Osteocyte (in vitro differentiated cells): Measurements from ENCODE around the gene STAT4. TPM values are rescaled to one million over a fixed set of nuclear protein-coding genes. Genes with fewer than 3 reads are reported as not detected.

Source experiments
- DNase-seq: peaks from one replicate; pipeline ENCODE4 v3.0.0; 2021; ENCODE audit warnings: mixed read lengths; ENCODE audit not compliant: unreplicated experiment; ENCODE audit errors: extremely low spot score
- H3K27ac Mint-ChIP-seq: one replicate; pipeline ENCODE4 v1.8.0; 2021; ENCODE audit warnings: mild to moderate bottlenecking, mixed read lengths; ENCODE audit not compliant: unreplicated experiment
- H3K27me3 Mint-ChIP-seq: one replicate; pipeline ENCODE4 v1.8.0; 2021; ENCODE audit warnings: mixed read lengths; ENCODE audit not compliant: unreplicated experiment
- H3K36me3 Mint-ChIP-seq: one replicate; pipeline ENCODE4 v1.8.0; 2021; ENCODE audit warnings: mixed read lengths; ENCODE audit not compliant: unreplicated experiment
- H3K4me1 Mint-ChIP-seq: one replicate; pipeline ENCODE4 v1.8.0; 2021; ENCODE audit warnings: mixed read lengths; ENCODE audit not compliant: unreplicated experiment
- H3K4me3 Mint-ChIP-seq: one replicate; pipeline ENCODE4 v1.8.0; 2021; ENCODE audit warnings: mild to moderate bottlenecking, moderate library complexity, mixed read lengths; ENCODE audit not compliant: unreplicated experiment
- H3K9me3 Mint-ChIP-seq: one replicate; pipeline ENCODE4 v1.8.0; 2021; ENCODE audit warnings: mixed read lengths; ENCODE audit not compliant: unreplicated experiment
- long read RNA-seq: library from polyadenylated mRNA; unstranded; transcript quantifications from one replicate; pipeline ENCODE4 v2.0.0, GENCODE V29; 2021
- total RNA-seq: library from RNA; stranded (reverse); gene quantifications from 2 replicates; pipeline ENCODE4 v1.2.1, GENCODE V29; 2021
- TF ChIP-seq, protein P1 (sequence below): fragments of 200-600 bp; sonication (generic); IDR thresholded peaks from 2 replicates; pipeline ENCODE4 v1.5.0; 2021; ENCODE audit warnings: antibody characterized with exemption, mild to moderate bottlenecking, moderate library complexity

Gene STAT4, protein sequence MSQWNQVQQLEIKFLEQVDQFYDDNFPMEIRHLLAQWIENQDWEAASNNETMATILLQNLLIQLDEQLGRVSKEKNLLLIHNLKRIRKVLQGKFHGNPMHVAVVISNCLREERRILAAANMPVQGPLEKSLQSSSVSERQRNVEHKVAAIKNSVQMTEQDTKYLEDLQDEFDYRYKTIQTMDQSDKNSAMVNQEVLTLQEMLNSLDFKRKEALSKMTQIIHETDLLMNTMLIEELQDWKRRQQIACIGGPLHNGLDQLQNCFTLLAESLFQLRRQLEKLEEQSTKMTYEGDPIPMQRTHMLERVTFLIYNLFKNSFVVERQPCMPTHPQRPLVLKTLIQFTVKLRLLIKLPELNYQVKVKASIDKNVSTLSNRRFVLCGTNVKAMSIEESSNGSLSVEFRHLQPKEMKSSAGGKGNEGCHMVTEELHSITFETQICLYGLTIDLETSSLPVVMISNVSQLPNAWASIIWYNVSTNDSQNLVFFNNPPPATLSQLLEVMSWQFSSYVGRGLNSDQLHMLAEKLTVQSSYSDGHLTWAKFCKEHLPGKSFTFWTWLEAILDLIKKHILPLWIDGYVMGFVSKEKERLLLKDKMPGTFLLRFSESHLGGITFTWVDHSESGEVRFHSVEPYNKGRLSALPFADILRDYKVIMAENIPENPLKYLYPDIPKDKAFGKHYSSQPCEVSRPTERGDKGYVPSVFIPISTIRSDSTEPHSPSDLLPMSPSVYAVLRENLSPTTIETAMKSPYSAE
- total RNA-seq = 0.47 and 1.3 TPM in 2 replicates
- long read RNA-seq = 0 reads

GRCh38 chr2:191150600-191151330 lies at the start of gene STAT4:
Gene STAT4 (minus strand): TSS chr2:191150994. CDS start chr2:191148203, 2,791 bp downstream.
- no peaks in the 10 kb centered on the region for H3K9me3 Mint-ChIP-seq
- peak within 1 kb of the TSS; percentile 73 for H3K4me3 Mint-ChIP-seq
- H3K36me3 Mint-ChIP-seq = no peaks in the 10 kb centered on the region
- no peak within 1 kb of the TSS for H3K27ac Mint-ChIP-seq
- H3K27me3 Mint-ChIP-seq = peaks cover 12% of the 10 kb centered on the region
- TF ChIP-seq, protein P1, sequence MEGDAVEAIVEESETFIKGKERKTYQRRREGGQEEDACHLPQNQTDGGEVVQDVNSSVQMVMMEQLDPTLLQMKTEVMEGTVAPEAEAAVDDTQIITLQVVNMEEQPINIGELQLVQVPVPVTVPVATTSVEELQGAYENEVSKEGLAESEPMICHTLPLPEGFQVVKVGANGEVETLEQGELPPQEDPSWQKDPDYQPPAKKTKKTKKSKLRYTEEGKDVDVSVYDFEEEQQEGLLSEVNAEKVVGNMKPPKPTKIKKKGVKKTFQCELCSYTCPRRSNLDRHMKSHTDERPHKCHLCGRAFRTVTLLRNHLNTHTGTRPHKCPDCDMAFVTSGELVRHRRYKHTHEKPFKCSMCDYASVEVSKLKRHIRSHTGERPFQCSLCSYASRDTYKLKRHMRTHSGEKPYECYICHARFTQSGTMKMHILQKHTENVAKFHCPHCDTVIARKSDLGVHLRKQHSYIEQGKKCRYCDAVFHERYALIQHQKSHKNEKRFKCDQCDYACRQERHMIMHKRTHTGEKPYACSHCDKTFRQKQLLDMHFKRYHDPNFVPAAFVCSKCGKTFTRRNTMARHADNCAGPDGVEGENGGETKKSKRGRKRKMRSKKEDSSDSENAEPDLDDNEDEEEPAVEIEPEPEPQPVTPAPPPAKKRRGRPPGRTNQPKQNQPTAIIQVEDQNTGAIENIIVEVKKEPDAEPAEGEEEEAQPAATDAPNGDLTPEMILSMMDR = no peak
- DNase-seq = no peak
- peaks cover 10% of the 10 kb centered on the region for H3K4me1 Mint-ChIP-seq

DNA sequence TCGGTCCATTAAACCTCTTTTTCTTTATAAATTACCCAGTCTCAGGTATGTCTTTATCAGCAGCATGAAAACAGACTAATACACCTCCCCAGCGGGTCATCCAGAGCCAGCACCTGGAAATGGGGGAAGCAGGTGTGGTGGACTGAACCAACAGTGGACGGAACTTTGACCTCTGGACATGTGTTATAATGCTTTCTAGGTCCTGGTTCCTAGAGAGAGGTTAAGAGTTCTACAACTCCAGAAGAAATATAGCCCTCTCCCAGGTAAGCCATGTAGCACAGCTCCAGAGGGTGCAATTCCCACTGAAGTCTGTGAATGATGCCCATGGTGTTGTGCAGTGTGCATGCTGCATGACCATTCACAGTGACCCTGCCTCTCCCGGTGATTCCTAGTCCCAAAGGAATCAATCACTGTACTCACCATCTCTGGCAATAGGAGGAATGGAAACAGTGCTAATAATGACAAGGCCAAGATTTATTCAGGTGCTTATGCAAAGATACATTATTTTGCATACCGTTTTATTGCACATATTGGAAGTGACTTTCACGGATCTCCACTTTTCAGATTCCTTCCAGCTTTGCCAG lies 49.2 kb upstream of the STAT4 start:
- no peak overlapping the region for H3K27ac Mint-ChIP-seq
- H3K36me3 Mint-ChIP-seq = peaks cover 2% of the 10 kb centered on the region
- no peaks in the 10 kb centered on the region for H3K27me3 Mint-ChIP-seq
- no peaks in the 10 kb centered on the region for H3K9me3 Mint-ChIP-seq
- no peak for DNase-seq
- TF ChIP-seq, protein P1 = no peak
- H3K4me3 Mint-ChIP-seq = no peak overlapping the region
- H3K4me1 Mint-ChIP-seq = peaks cover 19% of the 10 kb centered on the region

GRCh38 chr2:191198271-191198670 lies 47.5 kb upstream of the STAT4 start:
- H3K27me3 Mint-ChIP-seq = no peaks in the 10 kb centered on the region
- H3K36me3 Mint-ChIP-seq = peaks cover 2% of the 10 kb centered on the region
- H3K9me3 Mint-ChIP-seq = no peaks in the 10 kb centered on the region
- H3K4me1 Mint-ChIP-seq = peaks cover 21% of the 10 kb centered on the region
- DNase-seq = no peak
- H3K27ac Mint-ChIP-seq = no peak overlapping the region
- TF ChIP-seq, protein P1 = no peak
- no peak overlapping the region for H3K4me3 Mint-ChIP-seq

GRCh38 chr2:191197096-191197495 lies 46.3 kb upstream of the STAT4 start:
- Mint-ChIP-seq H3K4me1 (peaks cover 9% of the 10 kb centered on the region), H3K9me3 (no peaks in the 10 kb centered on the region), H3K27me3 (no peaks in the 10 kb centered on the region), H3K27ac (no peak overlapping the region), H3K36me3 (peaks cover 2% of the 10 kb centered on the region), H3K4me3 (no peak overlapping the region)
- no peak for DNase-seq
- TF ChIP-seq, protein P1 = no peak
